NCI-H146 treated with DMSO at 0.1 percent for 48 hours (cell line): ENCODE results near the gene GRIN3A.
A peak's percentile ranks its signal among the peaks of the same experiment; 100 is the strongest.
"Not testable (repeated sequence)": the region's sequence is repeated elsewhere in the genome, so short reads cannot be mapped to it uniquely, and the experiment has no call there.

Experiments used
- DNase-seq: peaks from one replicate; lab custom pipeline; 2025; ENCODE audit not compliant: unreplicated experiment; lab: John Stamatoyannopoulos, UW

The GRIN3A gene

GRCh38 chr9:101585740-101586139, 152.7 kb downstream of the GRIN3A start:
- no peak for DNase-seq

DNA sequence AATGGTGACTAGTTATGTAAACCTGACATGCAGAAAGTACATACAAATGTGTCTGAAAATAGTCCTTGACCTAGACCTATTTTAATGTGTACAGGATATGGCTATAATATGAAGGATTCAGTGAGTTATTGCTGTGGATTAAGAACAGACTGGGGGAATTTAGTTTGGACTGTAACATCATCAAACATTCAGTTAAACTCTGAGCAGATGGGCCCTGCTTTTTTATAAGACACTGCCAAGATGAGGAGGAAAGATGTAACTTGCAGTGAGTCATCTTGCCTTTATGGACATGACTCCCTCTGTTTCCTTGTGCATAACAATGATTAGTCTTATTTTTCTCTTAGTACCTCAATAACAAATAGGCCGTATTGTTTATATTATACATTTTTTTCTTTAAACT, 155.9 kb downstream of the GRIN3A start:
- no peak for DNase-seq

DNA sequence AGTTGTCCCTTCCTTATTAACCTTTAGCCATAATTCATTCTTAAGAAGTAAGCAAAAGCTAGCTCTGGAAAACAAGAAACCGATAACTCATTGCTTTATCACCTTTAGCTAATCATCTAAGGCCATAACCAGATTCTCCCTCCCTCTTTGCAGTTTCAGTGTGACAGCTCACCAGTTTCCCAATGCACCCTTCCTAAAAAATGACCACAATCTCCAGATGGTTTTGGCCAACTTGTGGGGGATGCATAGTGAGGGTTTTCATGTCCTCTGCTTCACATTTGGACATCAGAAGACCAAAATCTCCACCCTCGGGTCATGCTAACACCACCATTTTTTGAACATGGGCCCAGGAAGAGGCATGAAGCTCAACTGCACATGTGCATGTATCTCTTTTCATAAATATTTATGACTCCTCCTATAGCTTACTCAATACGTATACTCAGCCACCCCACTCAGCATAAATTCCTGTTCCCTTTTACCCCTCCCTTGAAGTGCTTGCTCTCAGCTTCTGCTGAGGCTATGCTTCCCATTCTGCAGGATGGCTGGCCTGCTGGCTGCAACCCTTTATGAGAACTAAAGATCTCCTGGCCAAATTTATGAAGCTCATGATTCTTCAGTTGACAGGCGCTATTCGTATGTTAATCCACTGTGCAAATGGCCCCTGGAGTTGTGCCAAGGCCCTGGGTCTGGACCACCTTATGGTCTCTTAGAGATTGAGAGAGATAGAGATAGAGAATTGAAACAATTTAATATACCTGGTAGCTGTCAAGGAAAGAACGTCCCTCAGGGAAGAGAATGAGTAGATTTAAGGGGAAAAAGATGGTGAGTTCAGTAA, 158.5 kb downstream of the GRIN3A start:
- DNase-seq = no peak

- no peak for DNase-seq
Observed at GRCh38 chr9:101578378-101578777, 160.1 kb downstream of the GRIN3A start.

DNA sequence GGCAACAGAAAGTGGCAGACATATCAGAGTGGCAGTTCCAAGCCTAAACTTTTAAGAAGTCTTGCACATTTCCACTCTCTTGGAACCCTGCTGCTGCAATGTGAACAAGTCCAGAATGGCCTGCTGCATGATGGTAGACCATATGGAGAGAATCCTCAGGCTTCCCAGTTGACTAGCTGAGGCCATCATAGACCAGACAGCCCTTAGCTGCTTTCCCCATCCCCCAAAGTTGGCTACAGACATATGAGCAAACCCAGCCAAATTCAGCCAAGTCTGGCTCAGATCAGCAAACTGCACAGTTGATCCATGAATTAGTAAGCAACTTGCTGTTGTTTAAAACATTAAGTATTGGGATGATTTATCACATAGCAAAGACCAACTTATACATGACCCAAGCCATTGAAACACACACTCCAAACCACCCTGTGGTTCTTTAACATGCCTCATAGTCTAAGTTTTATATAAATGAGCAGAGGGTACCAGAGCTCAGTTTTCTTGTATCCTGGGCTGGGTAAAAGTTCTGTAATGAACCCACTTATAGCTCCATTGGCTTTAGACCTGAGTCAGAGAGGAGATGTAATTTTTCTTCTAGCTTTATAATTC, 163.6 kb downstream of the GRIN3A start:
- DNase-seq = no peak

- no peak for DNase-seq
Observed at GRCh38 chr9:101572316-101572715, 166.1 kb downstream of the GRIN3A start.

- no peak for DNase-seq
Observed at GRCh38 chr9:101571114-101571513, 167.3 kb downstream of the GRIN3A start.

DNA sequence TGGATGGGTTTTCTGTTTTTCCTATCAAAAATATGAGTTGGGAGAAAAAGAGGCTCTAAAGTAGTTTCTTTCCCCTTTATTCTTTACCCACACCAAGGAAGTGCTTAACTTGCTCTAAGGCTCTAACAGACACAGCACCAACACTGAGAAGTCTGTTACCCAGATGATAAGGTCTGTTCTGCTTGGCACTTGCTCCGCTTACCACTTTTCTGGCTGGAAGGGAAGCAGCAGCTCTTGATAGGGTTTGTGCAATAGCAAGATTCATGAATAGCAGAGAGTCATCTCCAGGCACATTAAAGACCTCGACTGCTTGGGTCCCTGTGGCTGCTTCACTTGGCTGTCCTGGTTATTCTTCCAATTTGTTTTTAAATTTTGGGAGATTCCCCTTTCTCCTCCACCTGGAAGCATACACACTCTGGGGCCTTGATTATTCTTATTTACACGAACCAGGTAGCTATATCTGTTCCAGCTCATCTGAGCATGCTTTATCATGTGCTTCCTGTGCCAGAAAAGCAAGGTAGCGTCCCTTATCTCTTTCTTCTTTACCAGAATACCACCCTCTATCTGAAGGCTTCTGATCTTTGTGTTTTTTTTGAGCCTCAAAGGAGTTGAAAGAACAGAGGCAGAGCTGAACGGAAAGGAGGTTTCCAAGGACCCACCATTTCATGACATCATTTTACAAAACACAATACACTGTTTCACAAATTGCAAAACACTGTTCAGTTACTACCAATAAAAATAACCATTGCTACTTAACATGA, 168.5 kb downstream of the GRIN3A start:
- DNase-seq = no peak

DNA sequence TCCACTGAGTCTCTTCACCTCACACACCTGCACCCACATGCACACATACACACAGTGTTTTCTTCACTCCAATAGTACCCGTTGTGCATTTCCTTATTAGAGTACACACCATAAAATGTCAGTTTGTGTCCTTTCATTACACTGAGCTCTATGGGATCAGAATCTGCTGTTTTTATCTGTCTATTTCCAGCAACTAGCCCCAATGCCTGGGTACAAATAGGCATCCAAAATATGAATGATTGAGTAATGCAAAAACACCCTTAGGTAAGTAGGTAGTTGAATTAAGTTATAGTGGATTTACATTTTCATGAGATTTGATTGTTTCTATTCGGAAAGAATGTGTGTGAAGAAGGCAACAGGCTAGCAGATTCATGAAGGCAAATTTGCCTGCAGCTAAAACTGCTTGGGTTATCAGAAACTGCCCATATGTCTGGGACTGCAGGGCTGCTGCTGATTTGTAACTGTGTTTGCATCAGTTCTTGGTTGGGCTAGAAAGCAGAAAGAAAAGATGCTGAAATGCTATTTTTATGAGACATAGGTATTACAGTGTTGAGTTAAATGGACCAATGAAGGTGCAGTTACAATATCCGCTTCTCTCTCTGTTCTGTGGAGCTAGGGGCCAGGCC, 170.6 kb downstream of the GRIN3A start:
- DNase-seq = no peak

DNA sequence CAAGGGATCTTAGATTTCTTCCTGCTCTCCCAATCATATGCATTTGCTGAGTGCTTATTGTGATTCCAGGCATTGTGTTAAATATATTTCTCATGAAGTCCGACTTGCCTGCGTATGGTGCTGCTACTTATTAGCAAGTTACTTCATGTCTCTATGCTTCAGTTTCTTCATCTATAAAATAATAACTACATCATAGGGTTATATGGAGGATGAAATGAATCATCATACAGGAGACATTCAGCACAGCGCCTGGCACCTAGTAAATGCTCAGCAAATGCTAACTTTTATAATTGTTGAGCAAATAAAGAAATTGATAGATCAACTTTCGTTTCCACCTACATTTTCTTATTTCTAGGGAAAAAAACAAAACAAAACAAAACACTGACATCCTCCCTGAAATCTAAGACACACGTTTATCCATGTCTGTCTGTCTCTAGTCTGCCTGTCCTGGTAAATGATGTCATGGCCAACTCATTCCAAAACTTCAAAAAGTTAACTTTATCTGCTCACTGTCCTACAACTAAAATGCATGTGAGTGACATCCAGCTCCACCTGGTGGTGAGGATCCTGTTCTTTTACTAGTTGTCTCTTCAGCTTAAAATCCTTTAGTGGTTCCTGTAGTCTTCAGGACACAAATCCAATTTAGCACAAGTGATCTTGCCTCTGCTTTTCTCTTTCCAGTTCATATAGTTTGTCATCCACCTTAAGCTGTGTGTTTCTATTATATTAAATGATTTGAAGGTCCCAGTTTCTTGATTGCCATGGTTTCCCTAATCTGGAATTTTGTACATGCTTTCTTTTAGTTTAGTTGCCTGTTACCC, 171.3 kb downstream of the GRIN3A start:
- DNase-seq = no peak

GRCh38 chr9:101564252-101564651, 174.2 kb downstream of the GRIN3A start:
- DNase-seq = no peak

- no peak for DNase-seq
Observed at GRCh38 chr9:101562966-101563365, 175.5 kb downstream of the GRIN3A start.

GRCh38 chr9:101561740-101562139, 176.7 kb downstream of the GRIN3A start:
- no peak for DNase-seq

DNA sequence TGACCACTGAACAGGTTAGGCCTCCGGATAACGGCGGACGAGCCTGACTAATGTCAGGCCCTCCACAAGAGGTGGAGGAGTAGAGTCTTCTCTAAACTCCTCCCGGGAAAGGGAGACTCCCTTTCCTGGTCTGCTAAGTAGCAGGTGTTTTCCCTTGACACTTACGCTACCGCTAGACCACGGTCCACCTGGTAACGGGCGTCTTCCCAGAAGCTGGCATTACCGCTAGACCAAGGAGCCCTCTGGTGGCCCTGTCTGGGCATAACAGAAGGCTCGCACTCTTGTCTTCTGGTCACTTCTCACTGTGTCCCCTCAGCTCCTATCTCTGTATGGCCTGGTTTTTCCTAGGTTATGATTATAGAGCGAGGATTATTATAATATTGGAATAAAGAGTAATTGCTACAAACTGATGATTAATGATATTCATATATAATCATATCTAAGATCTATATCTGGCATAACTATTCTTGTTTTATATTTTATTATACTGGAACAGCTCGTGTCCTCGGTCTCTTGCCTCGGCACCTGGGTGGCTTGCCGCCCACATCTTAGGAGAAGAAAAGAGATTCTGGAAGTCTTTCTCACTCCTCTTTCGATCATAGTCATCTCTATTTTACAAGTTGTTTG, 188.9 kb downstream of the GRIN3A start:
- not testable (repeated sequence) for DNase-seq

- DNase-seq = no peak
Observed at GRCh38 chr9:101543098-101543735, 195.2 kb downstream of the GRIN3A start.

GRCh38 chr9:101540069-101540468, 198.4 kb downstream of the GRIN3A start:
- DNase-seq = no peak

DNA sequence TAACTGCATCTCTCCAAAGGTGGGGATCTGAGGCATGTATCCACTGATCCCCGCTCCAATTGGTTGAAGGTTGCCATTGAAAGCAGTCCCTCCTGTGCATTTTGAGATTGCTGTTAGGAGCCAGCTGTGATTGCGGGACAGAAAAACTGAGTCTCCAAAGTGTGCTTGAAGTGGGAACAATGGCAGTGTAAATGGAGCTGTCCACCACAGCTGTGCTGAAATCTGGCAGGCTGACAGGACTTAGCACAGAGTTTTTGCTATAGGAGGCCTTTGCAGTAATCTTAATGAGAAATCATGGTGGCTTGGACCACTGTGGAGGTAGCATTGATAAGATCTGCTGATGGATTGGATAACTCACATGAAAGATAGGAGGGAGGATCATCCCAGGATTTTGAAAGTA, 201.5 kb downstream of the GRIN3A start:
- no peak for DNase-seq

- DNase-seq = no peak
Observed at GRCh38 chr9:101536351-101536750, 202.1 kb downstream of the GRIN3A start.

DNA sequence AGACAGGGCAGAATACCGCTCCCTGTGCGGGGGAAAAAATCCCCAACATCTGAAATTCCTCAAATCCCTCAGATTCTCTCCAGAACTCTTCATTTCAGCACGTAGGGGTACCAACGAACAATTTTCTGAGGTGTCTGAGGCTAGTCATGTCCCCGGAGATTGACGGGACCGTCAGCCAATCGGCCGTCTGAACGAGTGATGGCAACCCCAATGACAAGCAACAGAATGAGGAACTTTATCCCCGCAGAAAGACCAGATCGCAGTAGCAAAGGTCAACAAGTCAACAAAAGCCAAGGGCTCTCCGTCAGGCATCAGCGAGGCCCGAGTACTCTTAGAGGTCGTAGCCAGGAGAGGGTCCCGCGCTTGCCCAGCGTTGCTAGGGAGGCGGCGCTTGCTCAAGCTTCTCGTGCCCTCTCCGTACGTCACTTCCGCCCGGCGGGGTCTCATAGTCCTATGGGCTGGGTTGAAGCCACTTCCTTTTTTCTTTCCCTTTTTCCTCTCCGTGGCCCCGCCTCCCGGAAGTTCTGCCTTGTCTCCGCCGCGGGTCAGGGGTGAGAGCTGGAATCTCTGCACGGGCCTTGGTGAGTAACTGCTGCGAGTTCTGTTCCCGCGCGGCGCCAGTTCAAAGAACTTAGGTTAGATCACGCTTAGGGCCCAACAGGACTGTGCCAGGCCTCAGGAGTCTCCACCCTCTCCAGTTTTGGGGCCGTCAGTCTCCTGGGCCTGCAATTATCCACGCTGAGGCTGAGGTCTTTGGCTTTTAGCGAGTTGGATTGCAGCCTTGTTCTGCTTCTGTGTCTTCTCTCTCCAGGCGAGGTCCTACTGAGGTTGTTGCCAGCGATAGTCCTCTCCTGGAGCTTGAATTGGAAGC, 204.9 kb downstream of the GRIN3A start, which contains the start of gene RNF20:
Gene RNF20, plus strand, starts transcription at position 520 of the 871 bp plus-strand sequence. CDS start 1,571 bp downstream, outside the sequence.
- peak; percentile 84 for DNase-seq
